Erythroblast (primary cell): ENCODE results near the gene AUTS2.

ENCODE experiments used
- GATA1 ChIP-seq: IDR thresholded peaks from 2 replicates; pipeline ENCODE4 v1.6.1; 2011; ENCODE audit warnings: low read depth, mild to moderate bottlenecking, control low read depth, low read length, moderate library complexity
- POLR2A ChIP-seq: IDR thresholded peaks from 2 replicates; pipeline ENCODE4 v1.6.1; 2011; ENCODE audit warnings: mild to moderate bottlenecking, low read length

DNA sequence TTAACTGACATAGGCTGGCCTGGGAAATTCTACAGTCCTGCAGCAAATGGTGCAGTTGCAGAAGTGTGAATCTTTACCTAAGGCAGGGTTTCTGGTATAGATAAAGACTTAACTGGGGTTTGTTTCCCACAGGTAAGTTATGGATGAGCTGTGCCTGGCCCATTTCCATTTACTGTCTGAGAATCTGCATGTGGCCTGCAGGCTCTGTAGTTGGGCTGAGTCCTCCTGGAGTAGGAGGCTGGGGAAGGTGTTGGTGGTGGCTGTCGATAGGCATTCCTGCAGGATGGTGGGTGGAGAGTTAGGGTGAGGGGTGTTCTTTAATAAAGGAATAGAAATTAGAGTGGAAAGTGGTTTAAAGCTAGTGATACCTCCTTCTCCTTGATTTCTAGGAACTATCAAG, 193.5 kb downstream of the AUTS2 start:
- TF ChIP-seq POLR2A (no peak), GATA1 (no peak)
